GM23338 (cell line): Measurements from ENCODE around the gene DAPK1. TPM values are rescaled to one million over a fixed set of nuclear protein-coding genes. Genes with fewer than 3 reads are reported as not detected.

Experiments used
- ATAC-seq: fragments of 200-7000 bp; cut with Tn5 transposase; 3 replicates; pipeline ENCODE4 v1.9.1; 2020
- DNase-seq: peaks from one replicate; pipeline ENCODE4 v3.0.0-alpha.2; 2015; ENCODE audit warnings: low spot score
- H2AFZ ChIP-seq: fragments of 200-600 bp; sonication (generic); 2 replicates; pipeline ENCODE4 v1.8.0; 2016; ENCODE audit warnings: antibody characterized with exemption, mild to moderate bottlenecking, moderate library complexity
- H3F3A ChIP-seq: fragments of 200-600 bp; sonication (generic); replicated peaks from 2 replicates; pipeline ENCODE4 v1.8.0; 2017; ENCODE audit warnings: antibody characterized with exemption, mixed run types, low read depth
- H3K27ac ChIP-seq: fragments of 200-600 bp; sonication (generic); 2 replicates; pipeline ENCODE4 v1.6.1; 2016; ENCODE audit warnings: low read depth
- H3K27me3 ChIP-seq: fragments of 200-600 bp; sonication (generic); 2 replicates; pipeline ENCODE4 v1.8.0; 2016; ENCODE audit warnings: mild to moderate bottlenecking, mixed run types, moderate library complexity; ENCODE audit not compliant: insufficient read depth
- H3K36me3 ChIP-seq: fragments of 200-600 bp; sonication (generic); 2 replicates; pipeline ENCODE4 v1.8.0; 2016; ENCODE audit warnings: mild to moderate bottlenecking; ENCODE audit not compliant: insufficient read depth
- H3K4me1 ChIP-seq: fragments of 200-600 bp; sonication (generic); 2 replicates; pipeline ENCODE4 v1.8.0; 2016; ENCODE audit warnings: mild to moderate bottlenecking, moderate library complexity; ENCODE audit not compliant: insufficient read depth
- H3K4me2 ChIP-seq: fragments of 200-600 bp; sonication (generic); 2 replicates; pipeline ENCODE4 v1.7.1; 2017; ENCODE audit warnings: mixed run types
- H3K4me3 ChIP-seq: fragments of 200-600 bp; sonication (generic); 2 replicates; pipeline ENCODE4 v1.6.1; 2016; ENCODE audit warnings: mixed run types
- H3K79me2 ChIP-seq: fragments of 200-600 bp; sonication (generic); replicated peaks from 2 replicates; pipeline ENCODE4 v1.8.0; 2017; ENCODE audit warnings: mild to moderate bottlenecking; ENCODE audit not compliant: insufficient read depth
- H3K9me2 ChIP-seq: fragments of 200-600 bp; sonication (generic); 2 replicates; pipeline ENCODE4 v1.8.0; 2017; ENCODE audit not compliant: insufficient read depth
- H4K20me1 ChIP-seq: fragments of 200-600 bp; sonication (generic); replicated peaks from 2 replicates; pipeline ENCODE4 v1.8.0; 2017; ENCODE audit warnings: mild to moderate bottlenecking; ENCODE audit not compliant: insufficient read depth
- H3K27ac Mint-ChIP-seq: 2 replicates; pipeline ENCODE4 v1.8.0; 2020; ENCODE audit warnings: inconsistent platforms, mild to moderate bottlenecking, moderate library complexity, mixed read lengths
- H3K27me3 Mint-ChIP-seq: 3 replicates; pipeline ENCODE4 v1.8.0; 2022; ENCODE audit warnings: low read depth, mild to moderate bottlenecking, moderate library complexity, mixed read lengths, inconsistent platforms; ENCODE audit not compliant: insufficient read depth, poor library complexity
- H3K36me3 Mint-ChIP-seq: 3 replicates; pipeline ENCODE4 v1.8.0; 2021; ENCODE audit warnings: low read depth, mild to moderate bottlenecking, inconsistent platforms, moderate library complexity, mixed read lengths
- H3K4me1 Mint-ChIP-seq: 3 replicates; pipeline ENCODE4 v1.8.0; 2020; ENCODE audit warnings: mild to moderate bottlenecking, inconsistent platforms, mixed read lengths
- H3K4me3 Mint-ChIP-seq: 3 replicates; pipeline ENCODE4 v1.8.0; 2021; ENCODE audit warnings: moderate library complexity, mild to moderate bottlenecking, inconsistent platforms, mixed read lengths
- H3K9me3 Mint-ChIP-seq: 3 replicates; pipeline ENCODE4 v1.8.0; 2020; ENCODE audit warnings: moderate library complexity, mild to moderate bottlenecking, inconsistent platforms, mixed read lengths
- EZH2 ChIP-seq: fragments of 200-600 bp; sonication (generic); IDR thresholded peaks from one replicate; pipeline ENCODE4 v1.8.0; 2017; ENCODE audit warnings: antibody characterized with exemption, mild to moderate bottlenecking, low read depth; ENCODE audit not compliant: unreplicated experiment
- EZH2phosphoT487 ChIP-seq: fragments of 200-600 bp; sonication (generic); IDR thresholded peaks from one replicate; pipeline ENCODE4 v1.8.1; 2018; ENCODE audit warnings: antibody characterized with exemption; ENCODE audit not compliant: unreplicated experiment
- JUNB ChIP-seq: IDR thresholded peaks from one replicate; pipeline ENCODE4 v1.6.1; 2016; ENCODE audit warnings: antibody characterized with exemption; ENCODE audit not compliant: unreplicated experiment
- NANOG ChIP-seq: IDR thresholded peaks from 2 replicates; pipeline ENCODE4 v1.6.1; 2016; ENCODE audit warnings: antibody characterized with exemption, borderline replicate concordance
- POLR2AphosphoS5 ChIP-seq: IDR thresholded peaks from 2 replicates; pipeline ENCODE4 v1.6.1; 2016; ENCODE audit warnings: antibody characterized with exemption, low read depth
- STAT1 ChIP-seq: IDR thresholded peaks from one replicate; pipeline ENCODE4 v1.6.1; 2016; ENCODE audit warnings: antibody characterized with exemption; ENCODE audit not compliant: unreplicated experiment
- ZNF114 ChIP-seq: fragments of 250-450 bp; sonication (Bioruptor Pico); IDR thresholded peaks from 2 replicates; pipeline ENCODE4 v1.5.0; 2020; ENCODE audit warnings: mild to moderate bottlenecking, moderate library complexity
- ZNF331 ChIP-seq: fragments of 250-450 bp; sonication (Bioruptor Pico); IDR thresholded peaks from 2 replicates; pipeline ENCODE4 v1.5.0; 2020; ENCODE audit warnings: low read depth, mild to moderate bottlenecking, moderate library complexity
- polyA plus RNA-seq: library from polyadenylated mRNA; unstranded; fragments of >200 nt; fragmentation: Nextera tagmentation; extraction: Ambion mirVana; gene quantifications from 2 replicates; pipeline ENCODE4 v1.2.1, GENCODE V29; 2016
- total RNA-seq: library from RNA; depleted of rRNA; stranded (reverse); fragments of >200 nt; shearing (Covaris generic); gene quantifications from 2 replicates; pipeline ENCODE4 v1.2.3, GENCODE V29; 2014
- TF ChIP-seq, protein P1 (sequence below): IDR thresholded peaks from 2 replicates; pipeline ENCODE4 v1.6.1; 2016; ENCODE audit warnings: antibody characterized with exemption
- TF ChIP-seq, protein P2 (sequence below): IDR thresholded peaks from one replicate; pipeline ENCODE4 v1.6.1; 2018; ENCODE audit warnings: antibody characterized with exemption; ENCODE audit not compliant: unreplicated experiment
- TF ChIP-seq, protein P3 (sequence below): fragments of 250-450 bp; sonication (Bioruptor Pico); IDR thresholded peaks from 2 replicates; pipeline ENCODE4 v1.5.0; 2020; ENCODE audit warnings: mild to moderate bottlenecking, moderate library complexity

Gene DAPK1
- total and polyA plus RNA-seq, 2 experiments from 2014 or later: 37.0 to 134 TPM

DNA sequence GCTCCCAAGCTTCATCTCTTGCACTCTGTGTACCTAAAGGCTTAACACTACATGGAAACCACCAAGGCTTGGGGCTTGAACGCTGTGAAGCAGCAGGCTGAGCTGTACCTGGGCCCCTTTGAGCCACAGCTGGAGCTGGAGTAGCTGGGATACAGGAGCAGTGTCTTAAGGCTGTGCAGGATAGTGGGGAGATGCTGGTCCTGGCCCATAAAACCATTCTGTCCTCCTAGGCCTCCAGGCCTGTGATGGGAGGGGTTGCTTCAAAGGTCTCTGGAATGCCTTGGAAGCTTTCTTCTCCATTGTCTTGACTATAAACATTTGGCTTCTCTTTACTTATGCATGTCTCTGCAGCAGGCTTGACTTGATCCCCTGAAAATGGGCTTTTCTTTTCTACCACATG, 42.3 kb upstream of the DAPK1 start:
- no peaks in the 10 kb centered on the region for H3K4me1 Mint-ChIP-seq
- Histone ChIP-seq H3K27me3 (no peaks in the 10 kb centered on the region), H4K20me1 (no peaks in the 10 kb centered on the region), H3K4me1 (peaks cover under 1% of the 10 kb centered on the region; the same call in 1 of the 2 replicates), H3K27ac (no peak overlapping the region), H3K9me2 (no peaks in the 10 kb centered on the region), H3K36me3 (peaks cover 13% of the 10 kb centered on the region; the same call in 1 of the 2 replicates), H3K4me3 (no peak overlapping the region), H3F3A (no peaks in the 10 kb centered on the region), H3K4me2 (no peak overlapping the region), H2AFZ (no peak overlapping the region), H3K79me2 (no peaks in the 10 kb centered on the region)
- H3K27me3 Mint-ChIP-seq: peaks cover 8% of the 10 kb centered on the region
- H3K36me3 Mint-ChIP-seq: peaks cover 39% of the 10 kb centered on the region
- TF ChIP-seq STAT1 (no peak), POLR2AphosphoS5 (no peak), ZNF331 (no peak), NANOG (no peak), EZH2 (no peak), ZNF114 (CRISPR knock-in tag) (no peak), JUNB (no peak), EZH2phosphoT487 (no peak)
- TF ChIP-seq, protein P1, sequence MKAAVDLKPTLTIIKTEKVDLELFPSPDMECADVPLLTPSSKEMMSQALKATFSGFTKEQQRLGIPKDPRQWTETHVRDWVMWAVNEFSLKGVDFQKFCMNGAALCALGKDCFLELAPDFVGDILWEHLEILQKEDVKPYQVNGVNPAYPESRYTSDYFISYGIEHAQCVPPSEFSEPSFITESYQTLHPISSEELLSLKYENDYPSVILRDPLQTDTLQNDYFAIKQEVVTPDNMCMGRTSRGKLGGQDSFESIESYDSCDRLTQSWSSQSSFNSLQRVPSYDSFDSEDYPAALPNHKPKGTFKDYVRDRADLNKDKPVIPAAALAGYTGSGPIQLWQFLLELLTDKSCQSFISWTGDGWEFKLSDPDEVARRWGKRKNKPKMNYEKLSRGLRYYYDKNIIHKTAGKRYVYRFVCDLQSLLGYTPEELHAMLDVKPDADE: no peak
- TF ChIP-seq, protein P2, sequence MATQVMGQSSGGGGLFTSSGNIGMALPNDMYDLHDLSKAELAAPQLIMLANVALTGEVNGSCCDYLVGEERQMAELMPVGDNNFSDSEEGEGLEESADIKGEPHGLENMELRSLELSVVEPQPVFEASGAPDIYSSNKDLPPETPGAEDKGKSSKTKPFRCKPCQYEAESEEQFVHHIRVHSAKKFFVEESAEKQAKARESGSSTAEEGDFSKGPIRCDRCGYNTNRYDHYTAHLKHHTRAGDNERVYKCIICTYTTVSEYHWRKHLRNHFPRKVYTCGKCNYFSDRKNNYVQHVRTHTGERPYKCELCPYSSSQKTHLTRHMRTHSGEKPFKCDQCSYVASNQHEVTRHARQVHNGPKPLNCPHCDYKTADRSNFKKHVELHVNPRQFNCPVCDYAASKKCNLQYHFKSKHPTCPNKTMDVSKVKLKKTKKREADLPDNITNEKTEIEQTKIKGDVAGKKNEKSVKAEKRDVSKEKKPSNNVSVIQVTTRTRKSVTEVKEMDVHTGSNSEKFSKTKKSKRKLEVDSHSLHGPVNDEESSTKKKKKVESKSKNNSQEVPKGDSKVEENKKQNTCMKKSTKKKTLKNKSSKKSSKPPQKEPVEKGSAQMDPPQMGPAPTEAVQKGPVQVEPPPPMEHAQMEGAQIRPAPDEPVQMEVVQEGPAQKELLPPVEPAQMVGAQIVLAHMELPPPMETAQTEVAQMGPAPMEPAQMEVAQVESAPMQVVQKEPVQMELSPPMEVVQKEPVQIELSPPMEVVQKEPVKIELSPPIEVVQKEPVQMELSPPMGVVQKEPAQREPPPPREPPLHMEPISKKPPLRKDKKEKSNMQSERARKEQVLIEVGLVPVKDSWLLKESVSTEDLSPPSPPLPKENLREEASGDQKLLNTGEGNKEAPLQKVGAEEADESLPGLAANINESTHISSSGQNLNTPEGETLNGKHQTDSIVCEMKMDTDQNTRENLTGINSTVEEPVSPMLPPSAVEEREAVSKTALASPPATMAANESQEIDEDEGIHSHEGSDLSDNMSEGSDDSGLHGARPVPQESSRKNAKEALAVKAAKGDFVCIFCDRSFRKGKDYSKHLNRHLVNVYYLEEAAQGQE: no peak
- ATAC-seq: no peak
- no peak overlapping the region for H3K4me3 Mint-ChIP-seq
- H3K9me3 Mint-ChIP-seq: peaks cover 39% of the 10 kb centered on the region
- H3K27ac Mint-ChIP-seq: no peak overlapping the region
- DNase-seq: peak; percentile 25

DNA sequence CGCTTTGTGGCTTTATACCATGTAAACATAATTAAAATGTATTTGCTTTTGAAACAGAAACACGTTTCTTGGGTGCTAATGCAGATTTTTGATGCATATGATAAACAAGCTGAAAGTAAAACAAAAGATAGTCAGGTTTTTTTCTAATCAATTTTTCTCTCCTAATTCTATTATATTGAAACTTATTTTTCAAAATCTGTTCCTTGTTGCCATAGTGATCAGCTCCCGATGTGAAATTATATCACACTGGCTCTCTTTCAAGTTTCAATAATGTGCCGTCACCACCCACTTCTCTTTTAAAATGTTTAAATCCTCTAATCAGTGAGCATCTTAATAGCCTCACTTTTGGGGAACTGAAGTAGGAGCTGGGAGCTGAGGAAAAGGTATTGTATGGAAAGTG, 36.4 kb upstream of the DAPK1 start:
- H3K27me3 Mint-ChIP-seq: peaks cover 3% of the 10 kb centered on the region
- H3K36me3 Mint-ChIP-seq: peaks cover 13% of the 10 kb centered on the region
- H4K20me1 ChIP-seq: no peaks in the 10 kb centered on the region
- H3K4me1 ChIP-seq: peaks cover 23% of the 10 kb centered on the region
- H3K79me2 ChIP-seq: no peaks in the 10 kb centered on the region
- no peaks in the 10 kb centered on the region for H3K27me3 ChIP-seq
- H3K9me3 Mint-ChIP-seq: peaks cover 11% of the 10 kb centered on the region
- H3K36me3 ChIP-seq: 0 out of 2 replicates have a peak, but pooled peaks cover under 1% of the 10 kb centered on the region
- H3K4me3 Mint-ChIP-seq: no peak overlapping the region
- H3K27ac Mint-ChIP-seq: no peak overlapping the region
- H3K4me3 ChIP-seq: no peak overlapping the region
- H3K9me2 ChIP-seq: no peaks in the 10 kb centered on the region
- H2AFZ ChIP-seq: no peak overlapping the region
- H3K27ac ChIP-seq: no peak overlapping the region
- ATAC-seq (no peak), DNase-seq (no peak)
- H3K4me1 Mint-ChIP-seq: peaks cover 12% of the 10 kb centered on the region
- H3F3A ChIP-seq: no peaks in the 10 kb centered on the region
- no peak overlapping the region for H3K4me2 ChIP-seq
- TF ChIP-seq, protein P3, sequence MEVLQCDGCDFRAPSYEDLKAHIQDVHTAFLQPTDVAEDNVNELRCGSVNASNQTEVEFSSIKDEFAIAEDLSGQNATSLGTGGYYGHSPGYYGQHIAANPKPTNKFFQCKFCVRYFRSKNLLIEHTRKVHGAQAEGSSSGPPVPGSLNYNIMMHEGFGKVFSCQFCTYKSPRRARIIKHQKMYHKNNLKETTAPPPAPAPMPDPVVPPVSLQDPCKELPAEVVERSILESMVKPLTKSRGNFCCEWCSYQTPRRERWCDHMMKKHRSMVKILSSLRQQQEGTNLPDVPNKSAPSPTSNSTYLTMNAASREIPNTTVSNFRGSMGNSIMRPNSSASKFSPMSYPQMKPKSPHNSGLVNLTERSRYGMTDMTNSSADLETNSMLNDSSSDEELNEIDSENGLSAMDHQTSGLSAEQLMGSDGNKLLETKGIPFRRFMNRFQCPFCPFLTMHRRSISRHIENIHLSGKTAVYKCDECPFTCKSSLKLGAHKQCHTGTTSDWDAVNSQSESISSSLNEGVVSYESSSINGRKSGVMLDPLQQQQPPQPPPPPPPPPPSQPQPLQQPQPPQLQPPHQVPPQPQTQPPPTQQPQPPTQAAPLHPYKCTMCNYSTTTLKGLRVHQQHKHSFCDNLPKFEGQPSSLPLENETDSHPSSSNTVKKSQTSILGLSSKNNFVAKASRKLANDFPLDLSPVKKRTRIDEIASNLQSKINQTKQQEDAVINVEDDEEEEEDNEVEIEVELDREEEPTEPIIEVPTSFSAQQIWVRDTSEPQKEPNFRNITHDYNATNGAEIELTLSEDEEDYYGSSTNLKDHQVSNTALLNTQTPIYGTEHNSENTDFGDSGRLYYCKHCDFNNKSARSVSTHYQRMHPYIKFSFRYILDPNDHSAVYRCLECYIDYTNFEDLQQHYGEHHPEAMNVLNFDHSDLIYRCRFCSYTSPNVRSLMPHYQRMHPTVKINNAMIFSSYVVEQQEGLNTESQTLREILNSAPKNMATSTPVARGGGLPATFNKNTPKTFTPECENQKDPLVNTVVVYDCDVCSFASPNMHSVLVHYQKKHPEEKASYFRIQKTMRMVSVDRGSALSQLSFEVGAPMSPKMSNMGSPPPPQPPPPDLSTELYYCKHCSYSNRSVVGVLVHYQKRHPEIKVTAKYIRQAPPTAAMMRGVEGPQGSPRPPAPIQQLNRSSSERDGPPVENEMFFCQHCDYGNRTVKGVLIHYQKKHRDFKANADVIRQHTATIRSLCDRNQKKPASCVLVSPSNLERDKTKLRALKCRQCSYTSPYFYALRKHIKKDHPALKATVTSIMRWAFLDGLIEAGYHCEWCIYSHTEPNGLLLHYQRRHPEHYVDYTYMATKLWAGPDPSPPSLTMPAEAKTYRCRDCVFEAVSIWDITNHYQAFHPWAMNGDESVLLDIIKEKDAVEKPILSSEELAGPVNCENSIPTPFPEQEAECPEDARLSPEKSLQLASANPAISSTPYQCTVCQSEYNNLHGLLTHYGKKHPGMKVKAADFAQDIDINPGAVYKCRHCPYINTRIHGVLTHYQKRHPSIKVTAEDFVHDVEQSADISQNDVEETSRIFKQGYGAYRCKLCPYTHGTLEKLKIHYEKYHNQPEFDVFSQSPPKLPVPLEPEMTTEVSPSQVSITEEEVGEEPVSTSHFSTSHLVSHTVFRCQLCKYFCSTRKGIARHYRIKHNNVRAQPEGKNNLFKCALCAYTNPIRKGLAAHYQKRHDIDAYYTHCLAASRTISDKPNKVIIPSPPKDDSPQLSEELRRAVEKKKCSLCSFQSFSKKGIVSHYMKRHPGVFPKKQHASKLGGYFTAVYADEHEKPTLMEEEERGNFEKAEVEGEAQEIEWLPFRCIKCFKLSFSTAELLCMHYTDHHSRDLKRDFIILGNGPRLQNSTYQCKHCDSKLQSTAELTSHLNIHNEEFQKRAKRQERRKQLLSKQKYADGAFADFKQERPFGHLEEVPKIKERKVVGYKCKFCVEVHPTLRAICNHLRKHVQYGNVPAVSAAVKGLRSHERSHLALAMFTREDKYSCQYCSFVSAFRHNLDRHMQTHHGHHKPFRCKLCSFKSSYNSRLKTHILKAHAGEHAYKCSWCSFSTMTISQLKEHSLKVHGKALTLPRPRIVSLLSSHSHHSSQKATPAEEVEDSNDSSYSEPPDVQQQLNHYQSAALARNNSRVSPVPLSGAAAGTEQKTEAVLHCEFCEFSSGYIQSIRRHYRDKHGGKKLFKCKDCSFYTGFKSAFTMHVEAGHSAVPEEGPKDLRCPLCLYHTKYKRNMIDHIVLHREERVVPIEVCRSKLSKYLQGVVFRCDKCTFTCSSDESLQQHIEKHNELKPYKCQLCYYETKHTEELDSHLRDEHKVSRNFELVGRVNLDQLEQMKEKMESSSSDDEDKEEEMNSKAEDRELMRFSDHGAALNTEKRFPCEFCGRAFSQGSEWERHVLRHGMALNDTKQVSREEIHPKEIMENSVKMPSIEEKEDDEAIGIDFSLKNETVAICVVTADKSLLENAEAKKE (CRISPR knock-in tag): no peak
- TF ChIP-seq, protein P1: no peak
- TF ChIP-seq ZNF114 (CRISPR knock-in tag): no peak
- no peak for TF ChIP-seq POLR2AphosphoS5
